Measurements from ENCODE around the gene FAM118B. TPM values are rescaled to one million over a fixed set of nuclear protein-coding genes. Genes with fewer than 3 reads are reported as not detected.

FAM118B gene
- total and polyA plus RNA-seq, 2 of the 8 experiments (the other 6 are each of a cell fraction or from before 2014, with no cell fraction given) = 25.3 to 48.3 TPM

DNA sequence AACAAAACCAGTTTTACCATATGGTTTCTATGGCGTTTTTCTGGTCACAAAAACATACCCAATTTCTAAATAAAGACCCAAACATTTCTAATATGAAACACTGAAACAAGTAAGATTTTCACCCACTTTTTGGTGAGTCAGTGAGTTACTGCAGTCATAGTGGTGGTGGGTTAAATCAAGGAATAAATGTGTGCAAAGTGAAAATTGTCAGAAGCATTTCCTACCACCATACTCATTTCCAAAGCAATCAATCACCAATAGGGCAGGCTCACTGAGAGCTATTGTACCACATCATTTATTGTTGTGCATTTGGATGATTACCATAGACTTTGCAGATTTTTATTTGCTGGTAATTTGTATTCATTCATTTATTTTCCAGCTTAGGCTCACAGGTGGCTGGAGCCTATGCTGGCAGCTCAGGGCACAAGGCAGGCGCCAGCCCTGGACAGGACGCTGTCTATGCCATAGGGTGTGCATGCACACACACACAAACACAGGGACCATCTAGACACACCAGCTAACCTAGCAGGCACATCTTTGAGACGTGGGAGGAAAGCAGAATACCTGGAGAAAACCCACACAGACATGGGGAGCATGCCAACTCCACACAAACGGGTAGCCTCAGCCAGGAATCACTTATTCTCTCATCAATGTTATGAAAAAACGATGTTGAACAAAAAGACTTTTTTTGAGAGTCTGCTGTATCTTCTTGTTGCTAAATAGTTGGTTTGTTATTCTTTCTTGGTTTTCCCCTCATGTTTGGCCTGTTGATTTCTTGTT, 5.1 kb downstream of the FAM118B start:
- no peak overlapping the region for H3K4ac ChIP-seq (replicated peaks; ENCODE audit: insufficient read length, low read depth, low read length)
- H3K79me1 ChIP-seq (ENCODE audit: low read depth, low read length) = peaks cover 17% of the 10 kb centered on the region
- H2BK12ac ChIP-seq (ENCODE audit: low read depth, low read length) = no peak overlapping the region
- H3K4me2 ChIP-seq (ENCODE audit: insufficient read depth in 1 of 2, low read depth in 2 of 2, low read length in 2 of 2) = no peak overlapping the region
- H4K5ac ChIP-seq (ENCODE audit: insufficient read length, low read depth, low read length) = no peak overlapping the region
- peaks cover 10 to 94% of the 10 kb centered on the region in 2 experiments for H3K79me2 ChIP-seq (ENCODE audit: control insufficient read depth in 1 of 2, insufficient read depth in 2 of 2, low read length in 2 of 2)
- peaks cover 5% of the 10 kb centered on the region; the same call in 1 of the 2 replicates for H3K23me2 ChIP-seq (ENCODE audit: low read depth, low read length)
- no peak overlapping the region for H3K23ac ChIP-seq (ENCODE audit: insufficient read length)
- no peak overlapping the region for H3K56ac ChIP-seq (replicated peaks; ENCODE audit: insufficient read length, low read depth, low read length)
- 0 out of 7 replicates have a peak, but pooled peaks cover 0 to 5% (median 1%) of the 10 kb centered on the region in 4 experiments for H3K4me1 ChIP-seq (replicated peaks in 1 of 4; ENCODE audit: control insufficient read depth in 3 of 4, insufficient read depth in 4 of 4, low read length in 3 of 4)
- no peak for TF ChIP-seq MAFK (IDR thresholded peaks at IDR 0.05; ENCODE audit: low read depth, low read length)
- 90% methylated on average over 6 of the region's 6 CpGs; no CpG with 5 or more reads in 1 of the 2 experiments for WGBS, 2 experiments (ENCODE audit: extremely low coverage in 1 of 2, insufficient coverage in 1 of 2, insufficient read length in 1 of 2, insufficient replicate concordance in 2 of 2, low coverage in 1 of 2, low lambda C conversion rate in 2 of 2, missing lambda C conversion rate in 1 of 2)
- no peak overlapping the region for H2BK5ac ChIP-seq (ENCODE audit: low read depth, low read length)
- DNase-seq (ENCODE audit: low read depth in 1 of 2, low spot score in 2 of 2) = no peak
- H3K14ac ChIP-seq (ENCODE audit: insufficient read length) = no peak overlapping the region
- H3K18ac ChIP-seq (ENCODE audit: extremely low read depth, low read length) = no peak overlapping the region
- H4K20me1 ChIP-seq (replicated peaks in 1 of 2; ENCODE audit: control insufficient read depth in 1 of 2, insufficient read depth in 2 of 2, low read length in 2 of 2) = peaks cover 4% of the 10 kb centered on the region in 2 experiments
- no peak overlapping the region for H3K9ac ChIP-seq (replicated peaks in 1 of 4; ENCODE audit: extremely low read depth in 1 of 4, low read depth in 3 of 4, low read length in 3 of 4)
- H2BK120ac ChIP-seq (replicated peaks; ENCODE audit: low read depth, low read length) = no peak overlapping the region
- no peak overlapping the region for H2BK20ac ChIP-seq (ENCODE audit: low read length)
- no peak overlapping the region for H2AK5ac ChIP-seq (ENCODE audit: low read depth, low read length)
- H2BK15ac ChIP-seq (ENCODE audit: low read length) = no peak overlapping the region
- no peaks in the 10 kb centered on the region for H3K9me3 ChIP-seq (ENCODE audit: insufficient read depth in 2 of 2, low read depth in 1 of 2, low read length in 1 of 2)
- H4K91ac ChIP-seq (replicated peaks; ENCODE audit: insufficient read length, low read length) = no peak overlapping the region
- no peak overlapping the region for H3K27ac ChIP-seq (ENCODE audit: low read depth, low read length)
- no peaks in the 10 kb centered on the region for H3K27me3 ChIP-seq (replicated peaks in 1 of 4; ENCODE audit: control insufficient read depth in 3 of 4, extremely low read depth in 1 of 4, insufficient read depth in 3 of 4, low read length in 3 of 4)
- POLR2A ChIA-PET (ENCODE audit: partially characterized antibody) = interaction anchor here (0.8 to 1.4 kb wide), 2 partner anchors 12 to 30 kb away, joined by 3 read pairs; no protein-coding TSS in a partner anchor
- CTCF ChIA-PET (ENCODE audit: partially characterized antibody) = interaction anchor here (1.0 to 1.2 kb wide), 2 partner anchors 23 to 298 kb away, joined by 3 read pairs; no protein-coding TSS in a partner anchor
- no peaks in the 10 kb centered on the region for H3K36me3 ChIP-seq (ENCODE audit: control insufficient read depth in 2 of 4, insufficient read depth in 4 of 4, low read length in 3 of 4)
- no peak overlapping the region for H4K8ac ChIP-seq (ENCODE audit: extremely low read depth, insufficient read depth, low read length)
- H2AFZ ChIP-seq (ENCODE audit: low read length) = no peak overlapping the region
- H3K4me3 ChIP-seq (ENCODE audit: extremely low read depth in 1 of 4, insufficient read depth in 2 of 4, low read depth in 3 of 4, low read length in 4 of 4) = no peak overlapping the region
- FAIRE-seq = no peak
